Mammary epithelial cell (primary cell): ENCODE results near the gene NCOR1.

Source experiments
- EZH2 ChIP-seq: IDR thresholded peaks from 2 replicates; pipeline ENCODE4 v1.6.1; 2012; ENCODE audit warnings: low read length, inconsistent platforms, borderline replicate concordance
- TF ChIP-seq, protein P1 (sequence below), 2 donors: IDR thresholded peaks in 1 of 2; conservative IDR thresholded peaks in 1 of 2; 2 replicates each; pipeline ENCODE4 v1.5.1; 2011 to 2012; ENCODE audit warnings: inconsistent platforms in 2 of 2, low read length in 2 of 2, mild to moderate bottlenecking in 2 of 2, control low read depth in 1 of 2, low read depth in 1 of 2; ENCODE audit not compliant: insufficient read depth in 1 of 2; ENCODE audit errors: extremely low read depth in 1 of 2

DNA sequence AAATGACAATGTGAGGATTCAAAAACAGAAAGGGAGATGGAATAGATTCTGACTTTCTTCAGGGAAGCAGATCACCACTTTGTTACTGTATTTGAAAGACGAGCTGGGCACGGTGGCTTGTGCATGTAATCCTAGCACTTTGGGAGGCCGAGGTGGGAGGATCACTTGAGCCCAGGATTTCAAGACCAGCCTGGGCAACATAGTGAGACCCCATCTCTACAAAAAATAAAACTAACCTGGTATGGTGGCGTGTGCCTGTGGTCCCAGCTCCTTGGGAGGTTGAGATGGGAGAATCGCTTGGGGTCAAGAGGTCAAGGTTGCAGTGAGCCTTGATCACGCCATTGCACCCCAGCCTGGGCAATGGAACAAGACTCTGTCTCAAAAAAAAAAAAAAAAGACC lies 35.7 kb upstream of the NCOR1 start:
- no peak for TF ChIP-seq EZH2
- TF ChIP-seq, protein P1, sequence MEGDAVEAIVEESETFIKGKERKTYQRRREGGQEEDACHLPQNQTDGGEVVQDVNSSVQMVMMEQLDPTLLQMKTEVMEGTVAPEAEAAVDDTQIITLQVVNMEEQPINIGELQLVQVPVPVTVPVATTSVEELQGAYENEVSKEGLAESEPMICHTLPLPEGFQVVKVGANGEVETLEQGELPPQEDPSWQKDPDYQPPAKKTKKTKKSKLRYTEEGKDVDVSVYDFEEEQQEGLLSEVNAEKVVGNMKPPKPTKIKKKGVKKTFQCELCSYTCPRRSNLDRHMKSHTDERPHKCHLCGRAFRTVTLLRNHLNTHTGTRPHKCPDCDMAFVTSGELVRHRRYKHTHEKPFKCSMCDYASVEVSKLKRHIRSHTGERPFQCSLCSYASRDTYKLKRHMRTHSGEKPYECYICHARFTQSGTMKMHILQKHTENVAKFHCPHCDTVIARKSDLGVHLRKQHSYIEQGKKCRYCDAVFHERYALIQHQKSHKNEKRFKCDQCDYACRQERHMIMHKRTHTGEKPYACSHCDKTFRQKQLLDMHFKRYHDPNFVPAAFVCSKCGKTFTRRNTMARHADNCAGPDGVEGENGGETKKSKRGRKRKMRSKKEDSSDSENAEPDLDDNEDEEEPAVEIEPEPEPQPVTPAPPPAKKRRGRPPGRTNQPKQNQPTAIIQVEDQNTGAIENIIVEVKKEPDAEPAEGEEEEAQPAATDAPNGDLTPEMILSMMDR (conservative IDR thresholded peaks at IDR 0.05 in 1 of 2, IDR thresholded peaks at IDR 0.05 in 1 of 2; ENCODE audit: extremely low read depth in 1 of 2, insufficient read depth in 1 of 2, low read depth in 1 of 2, low read length in 2 of 2), result no peak
